Neuron (in vitro differentiated cells): ENCODE data around the gene NUAK1.

Experiments used
- H2AFZ ChIP-seq: one replicate; pipeline ENCODE4 v1.6.1; 2013; ENCODE audit warnings: low read depth, mild to moderate bottlenecking, inconsistent platforms, low read length, moderate library complexity
- H3K27me3 ChIP-seq: one replicate; pipeline ENCODE4 v1.6.1; 2013; ENCODE audit warnings: low read length; ENCODE audit not compliant: insufficient read depth
- H3K36me3 ChIP-seq: one replicate; pipeline ENCODE4 v1.6.1; 2013; ENCODE audit warnings: low read length; ENCODE audit not compliant: insufficient read depth
- H3K4me1 ChIP-seq: one replicate; pipeline ENCODE4 v1.6.1; 2013; ENCODE audit warnings: low read length; ENCODE audit not compliant: insufficient read depth
- H3K4me3 ChIP-seq: 2 replicates; pipeline ENCODE4 v1.5.1; 2013; ENCODE audit warnings: mild to moderate bottlenecking, low read length, moderate library complexity
- H3K9me3 ChIP-seq: one replicate; pipeline ENCODE4 v1.6.1; 2013; ENCODE audit warnings: low read length

The NUAK1 gene

GRCh38 chr12:106058256-106059182, 80.2 kb downstream of the NUAK1 start:
- Histone ChIP-seq H2AFZ (no peak overlapping the region), H3K36me3 (peaks cover 2% of the 10 kb centered on the region), H3K9me3 (peaks cover 2% of the 10 kb centered on the region), H3K4me1 (no peaks in the 10 kb centered on the region), H3K27me3 (no peaks in the 10 kb centered on the region), H3K4me3 (no peak overlapping the region)

- Histone ChIP-seq H3K4me3 (no peak overlapping the region), H3K27me3 (no peaks in the 10 kb centered on the region), H3K9me3 (peaks cover 2% of the 10 kb centered on the region), H3K36me3 (no peaks in the 10 kb centered on the region), H2AFZ (no peak overlapping the region), H3K4me1 (no peaks in the 10 kb centered on the region)
Observed at GRCh38 chr12:106054049-106054448, 84.7 kb downstream of the NUAK1 start.

DNA sequence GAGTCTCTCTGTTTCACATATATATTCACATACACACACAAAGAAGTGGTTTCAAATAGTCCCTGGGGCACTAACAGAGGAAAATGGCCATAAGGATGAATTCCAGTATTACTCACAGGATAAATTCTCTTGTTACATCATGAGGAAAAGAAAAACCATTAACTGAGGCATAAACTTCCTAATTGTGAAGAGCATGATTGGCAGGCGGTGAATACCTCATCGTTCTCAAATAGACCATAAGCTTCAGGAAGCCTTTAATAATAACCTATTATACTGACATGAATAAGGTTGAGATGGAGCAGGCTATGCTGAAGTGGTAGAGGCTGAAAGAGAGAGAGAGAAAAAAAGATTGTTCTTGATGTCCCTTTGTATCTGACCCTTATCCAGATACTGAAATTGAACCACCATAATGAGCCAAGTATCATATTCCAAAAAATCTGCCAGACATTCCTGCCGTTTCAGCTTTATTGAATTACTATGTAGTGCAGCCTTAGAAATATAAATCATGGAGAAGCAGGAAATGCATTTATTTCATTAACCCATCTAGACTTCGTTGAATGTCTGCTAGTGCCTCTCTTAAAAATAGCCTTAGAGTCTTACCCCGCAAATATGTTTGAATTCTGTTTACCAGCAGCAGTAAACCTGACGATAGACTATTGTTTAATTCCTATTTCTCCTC, 86.8 kb downstream of the NUAK1 start:
- H3K4me1 ChIP-seq = no peaks in the 10 kb centered on the region
- H3K27me3 ChIP-seq = no peaks in the 10 kb centered on the region
- no peak overlapping the region for H3K4me3 ChIP-seq
- H3K36me3 ChIP-seq = no peaks in the 10 kb centered on the region
- peaks cover 2% of the 10 kb centered on the region for H3K9me3 ChIP-seq
- no peak overlapping the region for H2AFZ ChIP-seq

DNA sequence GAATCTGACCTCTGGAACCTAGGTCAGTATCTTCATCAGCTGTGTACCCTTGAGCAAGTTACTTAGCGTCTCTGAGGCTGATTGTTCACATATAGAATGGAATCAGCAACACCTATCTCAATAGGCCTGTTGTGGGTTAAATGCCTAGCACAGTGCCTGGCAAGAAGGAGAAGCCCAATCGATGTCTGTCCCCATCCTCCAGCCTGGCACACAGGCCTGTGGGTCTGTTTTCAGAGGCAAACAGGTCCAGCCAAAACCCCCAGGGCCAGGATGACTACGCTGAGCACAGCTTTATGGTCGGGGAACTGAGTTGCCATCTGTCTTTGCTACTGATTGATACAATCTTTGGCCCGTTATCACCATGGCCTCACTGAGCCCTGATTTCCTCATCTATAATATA, 89.2 kb downstream of the NUAK1 start:
- H3K4me3 ChIP-seq = no peak overlapping the region
- H3K36me3 ChIP-seq = no peaks in the 10 kb centered on the region
- H3K27me3 ChIP-seq = no peaks in the 10 kb centered on the region
- H3K4me1 ChIP-seq = peaks cover 9% of the 10 kb centered on the region
- no peak overlapping the region for H2AFZ ChIP-seq
- no peaks in the 10 kb centered on the region for H3K9me3 ChIP-seq

GRCh38 chr12:106049105-106049504, 89.6 kb downstream of the NUAK1 start:
- no peaks in the 10 kb centered on the region for H3K9me3 ChIP-seq
- H3K4me1 ChIP-seq = peaks cover 12% of the 10 kb centered on the region
- H3K36me3 ChIP-seq = no peaks in the 10 kb centered on the region
- H3K4me3 ChIP-seq = no peak overlapping the region
- H2AFZ ChIP-seq = no peak overlapping the region
- H3K27me3 ChIP-seq = no peaks in the 10 kb centered on the region

DNA sequence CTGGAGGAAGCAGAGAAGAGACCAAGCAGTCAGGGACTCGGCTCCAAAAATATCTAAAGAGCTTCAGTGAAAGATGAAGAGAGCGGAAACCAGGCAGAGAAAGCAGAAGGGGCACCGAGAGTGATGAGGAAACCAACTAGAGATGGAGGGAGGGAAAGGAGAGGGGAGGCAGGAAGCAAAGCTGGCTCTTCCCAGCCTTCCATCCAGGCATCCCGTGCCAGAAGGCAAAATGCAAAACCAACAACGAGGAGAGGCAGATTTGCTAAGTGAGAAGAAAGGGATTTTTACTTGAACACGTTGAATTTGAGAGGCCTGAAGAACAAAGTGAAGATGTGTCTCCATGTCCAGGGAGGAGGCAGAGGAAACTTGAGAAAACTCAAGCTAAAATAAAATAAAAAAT, 90.1 kb downstream of the NUAK1 start:
- Histone ChIP-seq H3K36me3 (no peaks in the 10 kb centered on the region), H3K9me3 (no peaks in the 10 kb centered on the region), H2AFZ (no peak overlapping the region), H3K27me3 (no peaks in the 10 kb centered on the region), H3K4me1 (peaks cover 12% of the 10 kb centered on the region), H3K4me3 (no peak overlapping the region)

GRCh38 chr12:106048016-106048415, 90.7 kb downstream of the NUAK1 start:
- Histone ChIP-seq H3K9me3 (no peaks in the 10 kb centered on the region), H2AFZ (no peak overlapping the region), H3K4me3 (no peak overlapping the region), H3K36me3 (no peaks in the 10 kb centered on the region), H3K27me3 (no peaks in the 10 kb centered on the region), H3K4me1 (peaks cover 12% of the 10 kb centered on the region)

GRCh38 chr12:106046947-106047346, 91.8 kb downstream of the NUAK1 start:
- no peak overlapping the region for H3K4me3 ChIP-seq
- no peaks in the 10 kb centered on the region for H3K9me3 ChIP-seq
- no peaks in the 10 kb centered on the region for H3K27me3 ChIP-seq
- H2AFZ ChIP-seq = no peak overlapping the region
- H3K4me1 ChIP-seq = peaks cover 12% of the 10 kb centered on the region
- H3K36me3 ChIP-seq = no peaks in the 10 kb centered on the region

GRCh38 chr12:106046301-106046846, 92.4 kb downstream of the NUAK1 start:
- Histone ChIP-seq H2AFZ (no peak overlapping the region), H3K4me1 (peaks cover 12% of the 10 kb centered on the region), H3K9me3 (no peaks in the 10 kb centered on the region), H3K4me3 (no peak overlapping the region), H3K36me3 (no peaks in the 10 kb centered on the region), H3K27me3 (no peaks in the 10 kb centered on the region)

DNA sequence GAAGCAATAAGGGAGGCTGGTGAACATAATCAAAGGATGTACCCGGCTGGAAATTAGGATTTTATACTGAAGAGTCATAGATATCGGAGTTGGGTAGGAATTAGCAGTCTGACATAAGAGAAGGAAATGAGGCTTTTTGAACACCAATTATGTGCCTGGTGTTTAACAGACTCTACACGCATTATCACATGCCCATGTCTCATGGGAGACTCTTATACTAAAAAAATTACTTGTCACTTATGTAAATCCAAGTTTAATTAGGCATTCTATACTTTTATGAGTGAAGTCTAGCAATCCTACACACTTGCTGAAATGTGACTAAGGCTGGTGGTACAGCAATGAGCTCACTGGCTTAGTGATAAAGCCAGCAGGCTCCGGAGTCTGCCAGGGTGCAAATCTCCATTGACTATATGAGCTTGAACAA, 93.5 kb downstream of the NUAK1 start:
- Histone ChIP-seq H3K4me3 (no peak overlapping the region), H3K4me1 (peaks cover 12% of the 10 kb centered on the region), H3K9me3 (no peaks in the 10 kb centered on the region), H3K36me3 (no peaks in the 10 kb centered on the region), H2AFZ (no peak overlapping the region), H3K27me3 (no peaks in the 10 kb centered on the region)

DNA sequence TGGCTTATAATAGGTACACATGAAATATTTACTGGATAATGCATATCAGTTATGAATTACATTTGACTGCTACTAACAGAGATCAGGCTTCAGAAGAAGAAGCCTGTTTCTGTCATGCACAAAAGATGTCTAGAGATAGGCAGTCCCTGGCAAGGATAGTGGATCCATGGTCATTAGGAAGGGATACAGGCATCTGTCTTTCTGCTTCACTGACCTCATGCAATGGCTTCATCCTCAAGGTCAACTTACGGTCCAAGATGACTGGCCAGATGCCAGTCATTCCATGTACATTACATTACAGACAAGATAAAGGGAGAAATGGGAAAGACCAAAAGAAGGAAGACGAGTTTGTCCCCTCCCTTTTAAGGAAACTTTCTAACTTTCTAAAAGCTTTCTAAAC, 94.0 kb downstream of the NUAK1 start:
- Histone ChIP-seq H3K27me3 (no peaks in the 10 kb centered on the region), H3K4me1 (peaks cover 12% of the 10 kb centered on the region), H3K4me3 (no peak overlapping the region), H3K36me3 (no peaks in the 10 kb centered on the region), H2AFZ (no peak overlapping the region), H3K9me3 (no peaks in the 10 kb centered on the region)

GRCh38 chr12:106042037-106042436, 96.7 kb downstream of the NUAK1 start:
- Histone ChIP-seq H3K36me3 (no peaks in the 10 kb centered on the region), H3K27me3 (no peaks in the 10 kb centered on the region), H3K4me1 (peaks cover 12% of the 10 kb centered on the region), H3K4me3 (no peak overlapping the region), H3K9me3 (no peaks in the 10 kb centered on the region), H2AFZ (no peak overlapping the region)

DNA sequence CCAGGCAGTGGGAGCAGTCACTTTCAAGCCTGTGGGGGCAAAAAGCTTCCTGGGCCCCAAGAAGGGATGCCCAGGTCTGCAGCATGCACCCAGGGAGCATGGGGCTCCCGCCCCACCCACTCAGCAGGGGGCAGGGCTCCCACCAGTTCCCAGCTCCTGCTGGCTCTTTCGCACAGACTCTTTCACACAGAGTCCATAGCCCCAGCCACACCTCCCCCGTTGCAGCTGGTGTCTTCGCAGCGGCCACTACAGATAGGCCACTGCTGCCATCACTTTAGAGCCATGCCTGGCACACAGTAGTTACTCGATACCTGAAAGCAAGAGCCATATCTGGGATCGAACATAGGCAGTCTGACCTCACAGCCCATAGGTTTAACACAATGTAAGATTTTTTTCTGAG, 98.2 kb downstream of the NUAK1 start:
- no peaks in the 10 kb centered on the region for H3K27me3 ChIP-seq
- no peak overlapping the region for H3K4me3 ChIP-seq
- no peak overlapping the region for H2AFZ ChIP-seq
- peaks cover 12% of the 10 kb centered on the region for H3K4me1 ChIP-seq
- no peaks in the 10 kb centered on the region for H3K36me3 ChIP-seq
- H3K9me3 ChIP-seq = no peaks in the 10 kb centered on the region
